ENCODE data around the gene RPL10. TPM values are rescaled to one million over a fixed set of nuclear protein-coding genes. Genes with fewer than 3 reads are reported as not detected.

RPL10 gene
- total RNA-seq, result 1,000 to 10,000 TPM; 3,297 to 3,503 (median 3,452) TPM

- ATAC-seq (peak; percentile 68 to 76), DNase-seq (peak; percentile 82)
- peak within 1 kb of the TSS; percentile 97 for H3K4me3 Mint-ChIP-seq
- H3K27me3 Mint-ChIP-seq (ENCODE audit: low read depth), result no peaks in the 10 kb centered on the region
- H3K36me3 Mint-ChIP-seq (ENCODE audit: insufficient read depth), result peaks cover 18% of the 10 kb centered on the region
- H3K4me1 Mint-ChIP-seq (ENCODE audit: low read depth), result peaks cover 10% of the 10 kb centered on the region
- H3K9me3 Mint-ChIP-seq, result no peaks in the 10 kb centered on the region
These were observed at the start of gene RPL10 for GRCh38 chrX:154397888-154398667. Gene RPL10, plus strand, starts transcription at chrX:154398377. Its CDS starts 143 bp downstream, at chrX:154398520.

DNA sequence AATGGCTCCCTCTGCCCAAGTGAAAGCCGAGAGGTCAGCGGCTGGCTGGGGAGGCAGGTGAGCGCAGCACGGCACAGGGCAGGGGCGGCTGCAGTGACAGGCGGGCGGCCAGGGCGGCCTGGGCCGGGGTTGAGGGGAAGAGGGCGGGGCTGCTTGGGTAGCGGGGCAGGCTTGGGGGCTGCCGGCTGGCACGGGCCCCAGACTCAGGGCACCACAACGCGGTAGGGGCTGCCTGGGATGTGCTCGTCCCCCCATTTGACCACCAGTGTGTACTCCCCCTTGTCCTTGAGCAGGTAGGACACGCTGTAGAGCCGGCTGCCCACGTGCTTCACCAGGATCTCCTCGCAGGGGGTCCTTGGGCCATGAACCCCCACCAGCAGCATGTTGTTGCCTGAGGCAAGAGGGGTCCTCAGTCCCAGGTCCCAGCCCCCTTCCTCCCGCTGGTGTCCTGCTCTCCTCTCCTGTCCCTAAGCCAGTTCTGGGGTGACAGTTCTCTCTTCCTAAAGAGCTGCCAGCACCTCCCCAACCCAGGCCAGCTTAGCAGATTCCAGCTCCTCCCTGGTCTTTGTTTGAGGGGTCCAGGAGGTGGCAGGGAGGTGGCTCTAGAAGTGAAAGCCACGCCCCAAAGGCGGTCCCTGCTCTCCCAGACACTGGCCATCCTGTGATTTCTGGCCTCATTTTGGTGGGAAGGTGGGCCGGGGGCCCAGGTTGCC is 49.4 kb upstream of the RPL10 start:
- ATAC-seq (no peak), DNase-seq (no peak)
- no peaks in the 10 kb centered on the region for H3K9me3 Mint-ChIP-seq
- H3K27me3 Mint-ChIP-seq (ENCODE audit: low read depth), result no peaks in the 10 kb centered on the region
- peaks cover 2% of the 10 kb centered on the region for H3K36me3 Mint-ChIP-seq (ENCODE audit: insufficient read depth)
- H3K4me1 Mint-ChIP-seq (ENCODE audit: low read depth), result peaks cover 34% of the 10 kb centered on the region
- H3K4me3 Mint-ChIP-seq, result no peak overlapping the region

- no peak for DNase-seq
- H3K4me1 Mint-ChIP-seq (ENCODE audit: low read depth), result peaks cover 39% of the 10 kb centered on the region
- H3K4me3 Mint-ChIP-seq, result no peak overlapping the region
- H3K36me3 Mint-ChIP-seq (ENCODE audit: insufficient read depth), result peaks cover 2% of the 10 kb centered on the region
- H3K9me3 Mint-ChIP-seq, result no peaks in the 10 kb centered on the region
- no peaks in the 10 kb centered on the region for H3K27me3 Mint-ChIP-seq (ENCODE audit: low read depth)
- ATAC-seq, result no peak
These were observed 48.7 kb upstream of the RPL10 start for GRCh38 chrX:154349359-154349935.

DNA sequence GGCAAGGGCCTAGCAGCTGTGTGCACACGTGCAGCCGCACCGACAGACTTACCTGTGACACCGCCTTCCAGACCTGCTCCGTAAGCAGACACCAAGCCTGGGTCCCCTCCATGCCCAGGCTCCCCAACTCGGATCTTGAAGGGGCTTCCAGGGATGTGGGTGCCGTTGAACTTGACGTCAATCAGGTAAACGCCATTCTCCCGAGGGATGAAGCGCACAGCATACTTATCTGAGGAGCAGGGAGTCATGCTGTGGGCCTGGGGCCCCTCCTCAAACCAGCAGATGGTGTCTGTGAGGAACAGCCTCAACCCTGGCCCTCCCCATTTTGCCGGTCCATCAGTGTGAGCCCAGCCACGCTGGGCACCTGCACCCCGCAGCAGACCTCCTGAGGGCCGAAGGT is 48.2 kb upstream of the RPL10 start:
- no peaks in the 10 kb centered on the region for H3K27me3 Mint-ChIP-seq (ENCODE audit: low read depth)
- H3K36me3 Mint-ChIP-seq (ENCODE audit: insufficient read depth), result peaks cover 2% of the 10 kb centered on the region
- H3K4me1 Mint-ChIP-seq (ENCODE audit: low read depth), result peaks cover 39% of the 10 kb centered on the region
- ATAC-seq (no peak), DNase-seq (no peak)
- no peak overlapping the region for H3K4me3 Mint-ChIP-seq
- no peaks in the 10 kb centered on the region for H3K9me3 Mint-ChIP-seq

DNA sequence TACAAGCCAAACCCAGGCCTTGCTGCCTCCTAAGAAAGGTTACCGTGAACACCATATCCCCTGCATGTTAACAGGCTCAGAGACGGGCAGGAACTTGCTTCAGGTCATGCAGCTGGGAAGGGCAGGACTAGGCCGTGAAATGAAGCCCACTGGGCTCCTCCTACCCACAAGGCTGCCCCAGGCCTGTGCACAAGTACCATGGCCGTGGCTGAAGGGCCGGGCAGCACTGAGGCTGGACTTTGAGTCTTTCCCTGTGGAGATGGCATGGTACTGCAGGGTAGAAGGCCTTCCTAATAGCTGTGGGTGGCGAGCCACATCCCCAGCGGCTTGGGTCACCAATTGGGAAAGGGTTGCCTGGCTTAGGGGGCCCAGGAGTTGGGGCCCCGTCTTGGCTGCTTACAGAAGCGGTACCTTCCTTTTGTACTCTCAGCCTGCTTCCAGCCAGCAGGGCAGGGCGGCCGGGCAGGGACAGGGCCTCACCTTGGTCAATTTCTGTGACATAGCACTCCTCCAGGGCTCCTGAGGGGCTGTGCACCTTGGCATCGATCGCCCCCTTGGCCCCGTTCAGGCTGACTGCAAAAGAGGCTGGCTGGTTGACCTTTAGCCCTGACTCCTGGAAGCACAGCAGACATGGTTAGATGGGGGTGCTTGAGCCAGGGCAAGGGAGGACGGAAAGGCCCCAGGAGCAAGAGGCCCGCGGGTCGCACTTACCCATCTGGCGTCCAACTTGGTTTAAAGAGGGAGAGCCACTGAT is 47.6 kb upstream of the RPL10 start:
- ATAC-seq (no peak), DNase-seq (no peak)
- Mint-ChIP-seq H3K9me3 (no peaks in the 10 kb centered on the region), H3K36me3 (ENCODE audit: insufficient read depth) (peaks cover 2% of the 10 kb centered on the region), H3K4me3 (no peak overlapping the region), H3K27me3 (ENCODE audit: low read depth) (no peaks in the 10 kb centered on the region), H3K4me1 (ENCODE audit: low read depth) (peaks cover 39% of the 10 kb centered on the region)

DNA sequence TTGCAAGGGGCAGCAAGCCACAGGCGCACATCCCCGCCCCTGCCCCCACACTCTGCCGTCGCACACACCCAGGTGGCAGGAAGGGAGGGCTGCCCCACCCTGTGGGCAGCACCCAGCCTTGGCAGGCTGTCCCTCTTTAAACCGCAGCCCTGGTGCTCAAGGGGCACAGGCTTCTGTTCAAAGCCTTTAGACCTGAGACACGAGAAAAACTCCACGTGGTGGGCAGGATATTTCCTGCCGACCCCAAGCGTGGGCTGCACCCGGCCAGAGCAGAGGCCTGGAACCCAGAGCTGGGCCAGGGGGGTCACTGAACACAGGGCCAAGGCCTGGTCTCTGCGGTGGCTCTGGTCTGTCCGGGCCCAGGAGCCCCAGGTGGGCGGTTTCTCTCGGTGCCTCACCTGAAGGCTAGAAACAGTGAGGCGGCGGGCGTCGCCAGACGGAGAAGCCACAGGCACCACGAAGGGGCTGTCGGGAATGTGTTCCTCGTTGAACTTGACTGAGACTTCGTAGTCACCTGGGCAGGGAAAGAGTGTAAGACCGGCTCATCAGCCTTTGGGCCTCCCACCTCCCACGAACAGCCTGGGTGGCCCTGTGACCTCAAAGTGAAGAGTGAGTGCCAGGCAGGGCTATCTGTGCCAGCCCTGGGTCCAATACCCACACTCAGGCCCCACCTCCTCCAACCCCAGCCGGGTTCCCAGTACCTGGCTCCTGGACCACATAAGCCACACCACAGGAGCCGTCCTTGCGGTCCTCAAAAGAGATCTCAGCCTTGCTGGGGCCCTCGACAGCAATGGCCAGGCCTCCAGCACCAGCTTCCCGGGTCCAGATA is 46.8 kb upstream of the RPL10 start:
- peaks cover 2% of the 10 kb centered on the region for H3K36me3 Mint-ChIP-seq (ENCODE audit: insufficient read depth)
- DNase-seq (no peak), ATAC-seq (peak in 1 of 2 donors; percentile 11)
- no peaks in the 10 kb centered on the region for H3K27me3 Mint-ChIP-seq (ENCODE audit: low read depth)
- no peaks in the 10 kb centered on the region for H3K9me3 Mint-ChIP-seq
- no peak overlapping the region for H3K4me3 Mint-ChIP-seq
- H3K4me1 Mint-ChIP-seq (ENCODE audit: low read depth), result peaks cover 42% of the 10 kb centered on the region

- Mint-ChIP-seq H3K9me3 (no peaks in the 10 kb centered on the region), H3K36me3 (ENCODE audit: insufficient read depth) (peaks cover 2% of the 10 kb centered on the region), H3K4me3 (no peak overlapping the region), H3K4me1 (ENCODE audit: low read depth) (peaks cover 42% of the 10 kb centered on the region), H3K27me3 (ENCODE audit: low read depth) (no peaks in the 10 kb centered on the region)
- ATAC-seq (no peak), DNase-seq (no peak)
These were observed 46.2 kb upstream of the RPL10 start for GRCh38 chrX:154352012-154352401.

DNA sequence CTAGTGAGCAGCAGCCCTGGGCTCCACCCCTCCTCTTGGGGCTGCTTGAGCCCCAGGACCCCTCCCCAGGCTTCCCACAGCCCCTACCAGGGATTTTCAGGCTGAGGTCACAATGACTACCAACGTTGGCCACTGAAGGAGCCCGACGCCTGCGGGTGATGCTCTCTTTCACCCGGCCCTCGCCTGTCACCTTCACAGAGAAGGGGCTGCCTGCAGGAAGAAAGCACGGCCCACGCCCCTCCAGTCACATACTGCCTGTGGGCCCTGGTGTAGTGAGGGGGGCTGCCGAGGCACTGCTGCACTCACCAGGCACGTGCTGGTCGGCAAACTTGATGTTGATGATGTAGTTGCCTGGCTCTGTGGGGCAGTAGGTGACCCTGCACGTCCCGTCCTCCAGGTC is 45.7 kb upstream of the RPL10 start:
- ATAC-seq (no peak), DNase-seq (no peak)
- H3K36me3 Mint-ChIP-seq (ENCODE audit: insufficient read depth), result peaks cover 3% of the 10 kb centered on the region
- peaks cover 41% of the 10 kb centered on the region for H3K4me1 Mint-ChIP-seq (ENCODE audit: low read depth)
- no peak overlapping the region for H3K4me3 Mint-ChIP-seq
- H3K27me3 Mint-ChIP-seq (ENCODE audit: low read depth), result no peaks in the 10 kb centered on the region
- no peaks in the 10 kb centered on the region for H3K9me3 Mint-ChIP-seq

DNA sequence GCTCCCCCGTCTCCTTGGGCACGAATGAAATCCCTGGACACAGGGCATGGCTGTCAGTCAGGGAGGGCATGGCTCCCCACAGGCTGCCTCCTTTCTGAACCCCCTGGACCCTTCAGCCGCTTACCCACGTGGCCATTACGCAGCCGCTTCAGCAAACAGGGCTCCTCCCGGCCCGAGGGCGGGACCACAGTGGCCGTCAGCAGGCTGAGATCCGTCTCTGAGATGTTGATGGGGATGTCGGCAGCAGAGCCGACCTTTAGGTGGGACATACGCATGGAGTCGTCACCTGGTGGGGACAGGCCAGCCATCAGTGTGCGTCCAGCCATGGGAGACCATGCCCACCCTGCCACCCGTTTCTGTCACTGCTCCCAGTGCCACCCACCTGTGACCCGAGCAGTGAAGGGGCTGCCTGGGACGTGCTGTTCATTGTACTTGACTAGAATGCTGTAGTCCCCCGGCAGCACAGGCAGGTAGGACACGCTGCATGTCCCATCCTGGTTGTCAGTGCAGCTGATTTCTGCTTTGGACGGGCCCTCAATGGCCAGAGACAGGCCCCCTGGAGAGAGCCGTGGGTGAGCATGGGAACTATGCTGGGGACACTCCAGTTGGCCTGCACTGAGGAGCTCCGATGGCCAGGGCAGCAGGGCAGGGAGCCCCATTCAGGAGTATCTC is 44.9 kb upstream of the RPL10 start:
- H3K9me3 Mint-ChIP-seq, result no peaks in the 10 kb centered on the region
- H3K4me3 Mint-ChIP-seq, result no peak overlapping the region
- no peaks in the 10 kb centered on the region for H3K27me3 Mint-ChIP-seq (ENCODE audit: low read depth)
- peaks cover 41% of the 10 kb centered on the region for H3K4me1 Mint-ChIP-seq (ENCODE audit: low read depth)
- ATAC-seq, result no peak
- DNase-seq, result no peak
- H3K36me3 Mint-ChIP-seq (ENCODE audit: insufficient read depth), result peaks cover 5% of the 10 kb centered on the region

DNA sequence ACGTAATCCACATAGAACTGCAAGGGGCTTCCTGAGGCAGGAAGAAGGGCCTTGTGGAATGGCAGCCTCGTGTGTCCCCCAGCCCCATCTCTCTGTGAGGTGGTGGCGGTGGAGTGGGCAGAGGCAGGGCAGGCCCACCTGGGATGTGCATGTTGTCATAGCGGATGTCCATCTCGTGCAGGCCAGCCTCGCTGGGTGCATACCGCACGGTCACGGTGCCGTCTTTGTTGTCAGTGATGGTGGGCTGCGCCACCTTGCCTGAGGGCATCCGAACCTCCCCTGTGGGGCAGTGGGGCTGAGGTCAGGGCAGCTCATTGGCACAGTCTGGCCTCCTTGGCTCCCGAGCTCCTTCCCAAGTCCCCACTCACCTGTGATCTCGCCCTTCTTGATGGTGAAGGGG is 44.2 kb upstream of the RPL10 start:
- H3K4me3 Mint-ChIP-seq, result no peak overlapping the region
- ATAC-seq (no peak), DNase-seq (no peak)
- H3K36me3 Mint-ChIP-seq (ENCODE audit: insufficient read depth), result peaks cover 10% of the 10 kb centered on the region
- H3K9me3 Mint-ChIP-seq, result no peaks in the 10 kb centered on the region
- H3K27me3 Mint-ChIP-seq (ENCODE audit: low read depth), result no peaks in the 10 kb centered on the region
- H3K4me1 Mint-ChIP-seq (ENCODE audit: low read depth), result peaks cover 43% of the 10 kb centered on the region

GRCh38 chrX:154354516-154354915 is 43.7 kb upstream of the RPL10 start:
- Mint-ChIP-seq H3K4me3 (no peak overlapping the region), H3K36me3 (ENCODE audit: insufficient read depth) (peaks cover 10% of the 10 kb centered on the region), H3K27me3 (ENCODE audit: low read depth) (no peaks in the 10 kb centered on the region), H3K9me3 (no peaks in the 10 kb centered on the region), H3K4me1 (ENCODE audit: low read depth) (peaks cover 42% of the 10 kb centered on the region)
- DNase-seq, result no peak
- no peak for ATAC-seq

DNA sequence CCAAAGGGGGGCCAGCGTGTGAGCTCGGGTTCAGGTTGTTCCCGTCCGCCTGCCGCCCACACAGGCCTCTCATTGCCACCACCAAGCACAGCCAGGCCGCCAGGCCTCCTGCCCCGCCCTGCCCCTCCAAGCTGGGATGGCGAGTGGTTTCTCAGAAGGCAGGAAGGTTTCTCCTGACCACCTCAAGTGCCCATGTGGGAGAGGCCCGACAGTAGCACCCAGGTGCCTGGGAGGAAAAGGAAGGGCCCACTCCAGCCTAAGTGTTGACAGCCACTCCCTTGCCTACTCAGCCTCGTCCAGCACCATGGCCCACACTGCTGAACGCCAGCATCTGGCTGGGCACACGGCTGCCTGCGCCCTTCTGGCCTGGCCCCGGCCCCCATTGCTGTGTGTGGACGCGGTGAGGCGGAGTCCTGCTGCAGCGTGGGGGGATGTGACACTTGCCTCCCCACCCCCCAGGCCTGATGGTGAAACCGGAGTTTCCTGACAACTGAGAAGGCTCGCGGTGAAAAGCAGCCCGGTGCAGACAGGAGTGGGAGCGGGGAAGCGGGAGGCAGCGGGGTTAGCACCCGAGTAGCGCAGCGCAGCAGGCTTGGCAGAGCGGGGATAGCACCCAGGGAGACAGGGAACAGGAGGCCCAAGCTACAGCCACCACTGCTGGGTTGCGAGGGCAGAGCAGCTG is 42.9 kb upstream of the RPL10 start:
- Mint-ChIP-seq H3K9me3 (no peaks in the 10 kb centered on the region), H3K36me3 (ENCODE audit: insufficient read depth) (peaks cover 10% of the 10 kb centered on the region)

GRCh38 chrX:154355776-154356140 is 42.4 kb upstream of the RPL10 start:
- no peak overlapping the region for H3K4me3 Mint-ChIP-seq
- peaks cover 10% of the 10 kb centered on the region for H3K36me3 Mint-ChIP-seq (ENCODE audit: insufficient read depth)
- DNase-seq, result no peak
- H3K4me1 Mint-ChIP-seq (ENCODE audit: low read depth), result peaks cover 39% of the 10 kb centered on the region
- no peaks in the 10 kb centered on the region for H3K9me3 Mint-ChIP-seq
- no peaks in the 10 kb centered on the region for H3K27me3 Mint-ChIP-seq (ENCODE audit: low read depth)
- ATAC-seq, result no peak

More for the DNA sequence above, 42.9 kb upstream of the RPL10 start:
- no peaks in the 10 kb centered on the region for H3K27me3 Mint-ChIP-seq (ENCODE audit: low read depth)
- H3K4me1 Mint-ChIP-seq (ENCODE audit: low read depth), result peaks cover 41% of the 10 kb centered on the region
- ATAC-seq (no peak), DNase-seq (no peak)
- H3K4me3 Mint-ChIP-seq, result no peak overlapping the region

All from activated T-cell treated with anti-CD3 and anti-CD28 coated beads, Interleukin-2, amount 50 U/mL, for 4 hours (primary cell).